Panc1 (cell line): Measurements from ENCODE around the gene WIPF2. TPM values are rescaled to one million over a fixed set of nuclear protein-coding genes. Genes with fewer than 3 reads are reported as not detected.

ENCODE experiments used
- ATAC-seq: fragments of 200-7000 bp; cut with Tn5 transposase; 2 replicates; pipeline ENCODE4 v1.9.1; 2020; ENCODE audit warnings: mild to moderate bottlenecking, moderate library complexity
- BruUV-seq: library from RNA; stranded (reverse); fragments of 400-500 nt; replicated peaks from 2 replicates; lab custom pipeline; 2021; lab: Mats Ljungman, UMichigan
- CTCF ChIA-PET: fragments of 300-600 bp; sonication (Branson Sonifier 250); formaldehyde crosslinking; loops from one replicate; lab custom pipeline; 2022; ENCODE audit warnings: antibody characterized with exemption; lab: Charles Lee
- POLR2A ChIA-PET: fragments of 300-600 bp; sonication (Branson Sonifier 250); formaldehyde crosslinking; loops from one replicate; lab custom pipeline; 2022; ENCODE audit warnings: antibody characterized with exemption; lab: Charles Lee
- DNase-seq: peaks from one replicate; pipeline ENCODE4 v3.0.0-alpha.2; 2010; ENCODE audit warnings: low read depth, low spot score
- H3K27ac ChIP-seq: 2 replicates; pipeline ENCODE4 v1.5.1; 2011; ENCODE audit warnings: mild to moderate bottlenecking, low read length, inconsistent platforms
- H3K27me3 ChIP-seq: fragments of 200-500 bp; sonication (Bioruptor generic); 2 replicates; pipeline ENCODE4 v1.6.0; 2014; ENCODE audit warnings: low read length, inconsistent platforms; ENCODE audit not compliant: control insufficient read depth, insufficient read depth
- H3K36me3 ChIP-seq: fragments of 200-500 bp; sonication (Bioruptor generic); 2 replicates; pipeline ENCODE4 v1.5.1; 2014; ENCODE audit warnings: inconsistent platforms, mild to moderate bottlenecking, low read length, moderate library complexity; ENCODE audit not compliant: control insufficient read depth, insufficient read depth
- H3K4me1 ChIP-seq: 2 replicates; pipeline ENCODE4 v1.5.1; 2011; ENCODE audit warnings: inconsistent platforms, mild to moderate bottlenecking, low read length, moderate library complexity; ENCODE audit not compliant: control insufficient read depth, insufficient read depth
- H3K4me3 ChIP-seq, 2 experiments: 2 replicates each; pipeline ENCODE4 v1.5.1; 2011 to 2012; ENCODE audit warnings: low read depth in 2 of 2, low read length in 2 of 2, mild to moderate bottlenecking in 2 of 2, inconsistent platforms in 1 of 2, moderate library complexity in 1 of 2
- H3K9me3 ChIP-seq: fragments of 200-500 bp; sonication (Bioruptor generic); 2 replicates; pipeline ENCODE4 v1.5.1; 2014; ENCODE audit warnings: low read depth, mild to moderate bottlenecking, inconsistent platforms, low read length, moderate library complexity; ENCODE audit not compliant: control insufficient read depth, insufficient read depth
- CTCF ChIP-seq: fragments of 450-650 bp; IDR thresholded peaks from 2 replicates; pipeline ENCODE4 v1.5.1; 2017; ENCODE audit warnings: mild to moderate bottlenecking
- POLR2AphosphoS5 ChIP-seq: IDR thresholded peaks from 2 replicates; pipeline ENCODE4 v1.6.1; 2012; ENCODE audit warnings: mild to moderate bottlenecking, low read depth, low read length, moderate library complexity
- SIN3A ChIP-seq: IDR thresholded peaks from 2 replicates; pipeline ENCODE4 v1.6.1; 2012; ENCODE audit warnings: low read depth, mild to moderate bottlenecking, low read length, moderate library complexity, borderline replicate concordance; ENCODE audit not compliant: insufficient read depth
- TCF7L2 ChIP-seq: IDR thresholded peaks from 2 replicates; pipeline ENCODE4 v1.6.1; 2011; ENCODE audit warnings: mild to moderate bottlenecking, low read depth, low read length, inconsistent platforms
- in situ Hi-C: cut with HindIII; loops from 2 replicates; pipeline ENCODE4 v1.10.0; 2016; ENCODE audit warnings: low sequenced_read_pairs, low pct_unique_long_range_greater_than_20kb
- intact Hi-C: fragments of 100-400 bp; cut with micrococcal nuclease; formaldehyde crosslinking; loops from one replicate; pipeline ENCODE4 v1.10.0; 2022; ENCODE audit not compliant: unreplicated experiment
- total RNA-seq: library from RNA; stranded (reverse); gene quantifications from one replicate; pipeline ENCODE4 v1.2.1, GENCODE V29; 2021; ENCODE audit not compliant: unreplicated experiment
- TF ChIP-seq, protein P1 (sequence below), 2 experiments: IDR thresholded peaks; 2 replicates each; pipeline ENCODE4 v1.6.1; 2011 to 2012; ENCODE audit warnings: low read depth in 2 of 2, control low read depth in 1 of 2, low read length in 1 of 2, mild to moderate bottlenecking in 1 of 2, moderate library complexity in 1 of 2; ENCODE audit not compliant: insufficient read depth in 1 of 2

WIPF2 gene
- total RNA-seq, 1 experiment from 2014 or later, result 45.9 TPM

GRCh38 chr17:40287159-40287493 lies 68.0 kb downstream of the WIPF2 start:
- peak overlapping the region in 1 of 2 experiments; percentile 37; a peak in 2 of 4 replicates for H3K4me3 ChIP-seq
- intact Hi-C loops, result no loop called here
- DNase-seq (no peak), ATAC-seq (peak; percentile 4)
- no peaks in the 10 kb centered on the region for H3K9me3 ChIP-seq
- in situ Hi-C loops, result no loop called here
- no peaks in the 10 kb centered on the region for H3K27me3 ChIP-seq
- POLR2A ChIA-PET, result no interaction called here
- CTCF ChIA-PET, result no interaction called here
- no TSS peak for BruUV-seq
- TF ChIP-seq TCF7L2, result 0 out of 2 replicates have a peak, but pooled peaks have one; percentile 8
- TF ChIP-seq, protein P1, sequence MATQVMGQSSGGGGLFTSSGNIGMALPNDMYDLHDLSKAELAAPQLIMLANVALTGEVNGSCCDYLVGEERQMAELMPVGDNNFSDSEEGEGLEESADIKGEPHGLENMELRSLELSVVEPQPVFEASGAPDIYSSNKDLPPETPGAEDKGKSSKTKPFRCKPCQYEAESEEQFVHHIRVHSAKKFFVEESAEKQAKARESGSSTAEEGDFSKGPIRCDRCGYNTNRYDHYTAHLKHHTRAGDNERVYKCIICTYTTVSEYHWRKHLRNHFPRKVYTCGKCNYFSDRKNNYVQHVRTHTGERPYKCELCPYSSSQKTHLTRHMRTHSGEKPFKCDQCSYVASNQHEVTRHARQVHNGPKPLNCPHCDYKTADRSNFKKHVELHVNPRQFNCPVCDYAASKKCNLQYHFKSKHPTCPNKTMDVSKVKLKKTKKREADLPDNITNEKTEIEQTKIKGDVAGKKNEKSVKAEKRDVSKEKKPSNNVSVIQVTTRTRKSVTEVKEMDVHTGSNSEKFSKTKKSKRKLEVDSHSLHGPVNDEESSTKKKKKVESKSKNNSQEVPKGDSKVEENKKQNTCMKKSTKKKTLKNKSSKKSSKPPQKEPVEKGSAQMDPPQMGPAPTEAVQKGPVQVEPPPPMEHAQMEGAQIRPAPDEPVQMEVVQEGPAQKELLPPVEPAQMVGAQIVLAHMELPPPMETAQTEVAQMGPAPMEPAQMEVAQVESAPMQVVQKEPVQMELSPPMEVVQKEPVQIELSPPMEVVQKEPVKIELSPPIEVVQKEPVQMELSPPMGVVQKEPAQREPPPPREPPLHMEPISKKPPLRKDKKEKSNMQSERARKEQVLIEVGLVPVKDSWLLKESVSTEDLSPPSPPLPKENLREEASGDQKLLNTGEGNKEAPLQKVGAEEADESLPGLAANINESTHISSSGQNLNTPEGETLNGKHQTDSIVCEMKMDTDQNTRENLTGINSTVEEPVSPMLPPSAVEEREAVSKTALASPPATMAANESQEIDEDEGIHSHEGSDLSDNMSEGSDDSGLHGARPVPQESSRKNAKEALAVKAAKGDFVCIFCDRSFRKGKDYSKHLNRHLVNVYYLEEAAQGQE (IDR thresholded peaks at IDR 0.05; ENCODE audit: insufficient read depth in 1 of 2, low read depth in 2 of 2, low read length in 1 of 2), result no peak
- no peak for TF ChIP-seq SIN3A
- no peak for TF ChIP-seq POLR2AphosphoS5
- peaks cover 12% of the 10 kb centered on the region for H3K4me1 ChIP-seq
- H3K36me3 ChIP-seq, result peaks cover 4% of the 10 kb centered on the region; the same call in 1 of the 2 replicates
- peak overlapping the region; percentile 48; the same call in 1 of the 2 replicates for H3K27ac ChIP-seq

GRCh38 chr17:40287494-40288369 lies 68.6 kb downstream of the WIPF2 start, which contains the start of gene CDC6:
Gene CDC6 (plus strand): TSS chr17:40287879. CDS start chr17:40289421, 1,542 bp downstream.
- no peaks in the 10 kb centered on the region for H3K9me3 ChIP-seq
- peaks cover 4% of the 10 kb centered on the region; the same call in 1 of the 2 replicates for H3K36me3 ChIP-seq
- DNase-seq (peak; percentile 92), ATAC-seq (peak; percentile 97)
- ChIA-PET CTCF (interaction anchor here (0.7 to 1.4 kb wide), 6 partner anchors 28 to 175 kb away, joined by 3 to 7 read pairs (median 4); partner anchors contain the start of gene WIPF2), POLR2A (interaction anchor here (0.6 to 0.8 kb wide), 6 partner anchors 37 to 1044 kb away, joined by 3 to 12 read pairs (median 4); no protein-coding TSS in a partner anchor)
- no peaks in the 10 kb centered on the region for H3K27me3 ChIP-seq
- in situ Hi-C loops (no loop called here), intact Hi-C loops (no loop called here)
- TF ChIP-seq CTCF (no peak), SIN3A (peak; percentile 100), POLR2AphosphoS5 (peak; percentile 91), TCF7L2 (0 out of 2 replicates have a peak, but pooled peaks have one; percentile 12)
- TF ChIP-seq, protein P1 (IDR thresholded peaks at IDR 0.05; ENCODE audit: insufficient read depth in 1 of 2, low read depth in 2 of 2, low read length in 1 of 2), result peak in 1 of 2 experiments; percentile 23; a peak in 1 of 4 replicates
- BruUV-seq, result TSS peak; percentile 86
- H3K4me3 ChIP-seq, result peak within 1 kb of the TSS; percentile 60 to 99
- H3K4me1 ChIP-seq, result peaks cover 12% of the 10 kb centered on the region
- peak within 1 kb of the TSS; percentile 72 for H3K27ac ChIP-seq
